HK-2 (cell line): ENCODE data around the gene CYLC1.

Experiments
- DNase-seq: peaks from one replicate; pipeline ENCODE4 v3.0.0-alpha.2; 2018; ENCODE audit not compliant: unreplicated experiment

The CYLC1 gene

GRCh38 chrX:83860846-83861245 is at the start of gene CYLC1:
Gene CYLC1 (plus strand): TSS chrX:83861146. CDS start chrX:83861183, 37 bp downstream.
- no peak for DNase-seq

- no peak for DNase-seq
These were observed 41.6 kb upstream of the CYLC1 start for GRCh38 chrX:83819304-83819703.

GRCh38 chrX:83829874-83830273 is 31.1 kb upstream of the CYLC1 start:
- peak; percentile 5 for DNase-seq

GRCh38 chrX:83845397-83845796 is 15.5 kb upstream of the CYLC1 start:
- DNase-seq: peak; percentile 4

- DNase-seq: no peak
These were observed 13.6 kb upstream of the CYLC1 start for GRCh38 chrX:83847339-83847738.

- DNase-seq: no peak
These were observed 27.6 kb downstream of the CYLC1 start for GRCh38 chrX:83888585-83888984.

- DNase-seq: no peak
These were observed 31.5 kb downstream of the CYLC1 start for GRCh38 chrX:83892433-83892832.

- no peak for DNase-seq
These were observed 46.0 kb downstream of the CYLC1 start for GRCh38 chrX:83906921-83907320.

- peak; percentile 4 for DNase-seq
These were observed 55.6 kb downstream of the CYLC1 start for GRCh38 chrX:83916525-83916924.

- DNase-seq: no peak
These were observed 73.3 kb downstream of the CYLC1 start for GRCh38 chrX:83934220-83934619.
